GM12878 (cell line): ENCODE results near the gene TMUB2. TPM values are rescaled to one million over a fixed set of nuclear protein-coding genes. Genes with fewer than 3 reads are reported as not detected.

ENCODE experiments used
- ATAC-seq: fragments of 200-7000 bp; cut with Tn5 transposase; 3 replicates; pipeline ENCODE4 v1.9.1; 2020; ENCODE audit warnings: mild to moderate bottlenecking, moderate library complexity
- BruUV-seq: library from RNA; stranded (reverse); fragments of 400-500 nt; replicated peaks from 2 replicates; lab custom pipeline; 2021; lab: Mats Ljungman, UMichigan
- CTCF ChIA-PET: fragments of 300-600 bp; sonication (Branson Sonifier 250); formaldehyde crosslinking; extraction: SDS; loops from one replicate; lab custom pipeline; 2021; ENCODE audit warnings: inconsistent platforms; lab: Yijun Ruan, JAX
- POLR2A ChIA-PET: fragments of 350-600 bp; formaldehyde crosslinking; extraction: SDS; loops from one replicate; lab custom pipeline; 2021; ENCODE audit warnings: inconsistent platforms; lab: Charles Lee
- RAD21 ChIA-PET: fragments of 300-600 bp; sonication (Branson Sonifier 250); formaldehyde crosslinking; loops from one replicate; lab custom pipeline; 2023; ENCODE audit warnings: antibody characterized with exemption; ENCODE audit not compliant: unreplicated experiment; lab: Charles Lee
- SMC1A ChIA-PET: fragments of 300-600 bp; sonication (Branson Sonifier 250); formaldehyde crosslinking; loops from one replicate; lab custom pipeline; 2023; ENCODE audit not compliant: unreplicated experiment, uncharacterized antibody; lab: Charles Lee
- DNase-seq: peaks from one replicate; pipeline ENCODE4 v3.0.0-alpha.2; 2011; ENCODE audit warnings: low read depth, low spot score
- FAIRE-seq: peaks from 3 replicates; lab custom pipeline; 2011; peaks lifted over from hg19 to GRCh38; lab: Jason Lieb, UNC
- H2AFZ ChIP-seq: 2 replicates; pipeline ENCODE4 v1.6.0; 2011; ENCODE audit warnings: low read depth, low read length, control low read depth; ENCODE audit not compliant: control insufficient read depth
- H3K27ac ChIP-seq: 2 replicates; pipeline ENCODE4 v1.5.1; 2011; ENCODE audit warnings: control low read depth; ENCODE audit not compliant: control insufficient read depth, insufficient read depth
- H3K27me3 ChIP-seq, 2 experiments: replicated peaks in 1 of 2; 2 replicates each; pipeline versions ENCODE4 v1.6.0 to v1.6.1; 2011; ENCODE audit warnings: low read length in 1 of 2; ENCODE audit not compliant: control insufficient read depth in 2 of 2, insufficient read depth in 2 of 2
- H3K36me3 ChIP-seq, 2 experiments: 2 replicates each; pipeline ENCODE4 v1.5.1; 2011; ENCODE audit warnings: low read length in 1 of 2; ENCODE audit not compliant: control insufficient read depth in 2 of 2, insufficient read depth in 2 of 2
- H3K4me1 ChIP-seq: 2 replicates; pipeline ENCODE4 v1.6.1; 2011; ENCODE audit warnings: mild to moderate bottlenecking, low read length, moderate library complexity, mixed read lengths; ENCODE audit not compliant: control insufficient read depth, insufficient read depth
- H3K4me2 ChIP-seq: 2 replicates; pipeline ENCODE4 v1.6.0; 2011; ENCODE audit warnings: control low read depth; ENCODE audit not compliant: control insufficient read depth, insufficient read depth
- H3K4me3 ChIP-seq: fragments of 200-600 bp; sonication (generic); 2 replicates; pipeline ENCODE4 v1.5.1; 2016
- H3K79me2 ChIP-seq: 2 replicates; pipeline ENCODE4 v1.6.0; 2011; ENCODE audit warnings: low read length; ENCODE audit not compliant: control insufficient read depth, insufficient read depth
- H3K9ac ChIP-seq: 2 replicates; pipeline ENCODE4 v1.8.0; 2011; ENCODE audit warnings: low read length, control low read depth, mixed read lengths; ENCODE audit not compliant: control insufficient read depth, insufficient read depth
- H3K9me3 ChIP-seq: replicated peaks from 3 replicates; pipeline ENCODE4 v1.5.1; 2011; ENCODE audit warnings: mild to moderate bottlenecking, low read length; ENCODE audit not compliant: control insufficient read depth, insufficient read depth
- H4K20me1 ChIP-seq: 2 replicates; pipeline ENCODE4 v1.6.0; 2011; ENCODE audit not compliant: control insufficient read depth, insufficient read depth
- BCL11A ChIP-seq: IDR thresholded peaks from 2 replicates; pipeline ENCODE4 v1.6.1; 2011; ENCODE audit warnings: low read depth, low read length
- CBX3 ChIP-seq: fragments of 200-600 bp; sonication (generic); IDR thresholded peaks from 2 replicates; pipeline ENCODE4 v1.6.1; 2016; ENCODE audit warnings: low read depth, borderline replicate concordance
- HDAC6 ChIP-seq: fragments of 200-600 bp; sonication (generic); IDR thresholded peaks from one replicate; pipeline ENCODE4 v1.8.0; 2017; ENCODE audit warnings: antibody characterized with exemption; ENCODE audit not compliant: unreplicated experiment
- HDGF ChIP-seq: fragments of 450-650 bp; IDR thresholded peaks from 2 replicates; pipeline ENCODE4 v1.6.1; 2016; ENCODE audit warnings: antibody characterized with exemption
- NFIC ChIP-seq: IDR thresholded peaks from 2 replicates; pipeline ENCODE4 v1.6.1; 2012; ENCODE audit warnings: low read depth, mild to moderate bottlenecking, inconsistent platforms, low read length, moderate library complexity
- POLR2A ChIP-seq: IDR thresholded peaks from 2 replicates; pipeline ENCODE4 v1.6.1; 2011; ENCODE audit warnings: low read depth, mild to moderate bottlenecking, low read length
- POLR2AphosphoS5 ChIP-seq: IDR thresholded peaks from 2 replicates; pipeline ENCODE4 v1.6.1; 2011; ENCODE audit warnings: mild to moderate bottlenecking, low read length, inconsistent platforms
- SMAD5 ChIP-seq: IDR thresholded peaks from 2 replicates; pipeline ENCODE4 v1.6.1; 2016; ENCODE audit warnings: antibody characterized with exemption, low read depth
- WGBS: methylation state at CpG from one replicate; pipeline ENCODE4 v1.1.6; 2016; ENCODE audit warnings: low lambda C conversion rate; ENCODE audit not compliant: insufficient replicate concordance, insufficient coverage; ENCODE audit errors: missing lambda C conversion rate; 5-methylcytosine and 5-hydroxymethylcytosine counted together
- in situ Hi-C: fragments of 300-500 bp; cut with MboI; formaldehyde crosslinking; loops from 9 replicates; pipeline ENCODE4 v1.14.3; 2018; ENCODE audit warnings: mixed read lengths
- intact Hi-C: fragments of 100-400 bp; cut with micrococcal nuclease; formaldehyde crosslinking; loops from one replicate; pipeline ENCODE4 v1.14.2; 2022; ENCODE audit not compliant: unreplicated experiment
- polyA plus RNA-seq, 11 experiments: library from polyadenylated mRNA; depleted of rRNA in 4 of 11; unstranded in 6 of 11; stranded (reverse) in 5 of 11; fragments of >200 nt; fragmentation: Nextera tagmentation in 4 of 11; fragmentation: Illumina TruSeq in 1 of 11; extraction: Ambion mirVana in 4 of 11; extraction: Trizol in 1 of 11; gene quantifications; 1 replicate in 1 of 11; 2 replicates in 10 of 11; pipeline versions ENCODE4 v1.2.1 to v1.2.3, GENCODE V29; 2011 to 2016; ENCODE audit warnings: inconsistent platforms in 2 of 11, missing spikeins in 2 of 11, low read depth in 1 of 11
- total RNA-seq, 4 experiments: library from RNA; depleted of rRNA in 3 of 4; stranded (reverse); fragments of >200 nt in 3 of 4; fragmentation: Illumina TruSeq in 1 of 4; extraction: Trizol in 1 of 4; gene quantifications; 2 replicates each; pipeline versions ENCODE4 v1.2.1 to v1.2.3, GENCODE V29; 2013 to 2021
- TF ChIP-seq, protein P1 (sequence below): IDR thresholded peaks from 2 replicates; pipeline ENCODE4 v1.6.1; 2011; ENCODE audit warnings: borderline replicate concordance, low read depth, mild to moderate bottlenecking, moderate library complexity, low read length; ENCODE audit not compliant: insufficient read depth, poor library complexity, severe bottlenecking
- TF ChIP-seq, protein P2 (sequence below): fragments of 150-350 bp; IDR thresholded peaks from 2 replicates; pipeline ENCODE4 v1.6.1; 2016; ENCODE audit warnings: low read depth, low read length
- TF ChIP-seq, protein P3 (sequence below): fragments of 450-650 bp; IDR thresholded peaks from 2 replicates; pipeline ENCODE4 v1.6.1; 2016; ENCODE audit warnings: mild to moderate bottlenecking

The TMUB2 gene
- total and polyA plus RNA-seq, 10 of the 15 experiments (the other 5 are each of a cell fraction or from before 2014, with no cell fraction given) = 4.3 to 34.0 (median 20.0) TPM

DNA sequence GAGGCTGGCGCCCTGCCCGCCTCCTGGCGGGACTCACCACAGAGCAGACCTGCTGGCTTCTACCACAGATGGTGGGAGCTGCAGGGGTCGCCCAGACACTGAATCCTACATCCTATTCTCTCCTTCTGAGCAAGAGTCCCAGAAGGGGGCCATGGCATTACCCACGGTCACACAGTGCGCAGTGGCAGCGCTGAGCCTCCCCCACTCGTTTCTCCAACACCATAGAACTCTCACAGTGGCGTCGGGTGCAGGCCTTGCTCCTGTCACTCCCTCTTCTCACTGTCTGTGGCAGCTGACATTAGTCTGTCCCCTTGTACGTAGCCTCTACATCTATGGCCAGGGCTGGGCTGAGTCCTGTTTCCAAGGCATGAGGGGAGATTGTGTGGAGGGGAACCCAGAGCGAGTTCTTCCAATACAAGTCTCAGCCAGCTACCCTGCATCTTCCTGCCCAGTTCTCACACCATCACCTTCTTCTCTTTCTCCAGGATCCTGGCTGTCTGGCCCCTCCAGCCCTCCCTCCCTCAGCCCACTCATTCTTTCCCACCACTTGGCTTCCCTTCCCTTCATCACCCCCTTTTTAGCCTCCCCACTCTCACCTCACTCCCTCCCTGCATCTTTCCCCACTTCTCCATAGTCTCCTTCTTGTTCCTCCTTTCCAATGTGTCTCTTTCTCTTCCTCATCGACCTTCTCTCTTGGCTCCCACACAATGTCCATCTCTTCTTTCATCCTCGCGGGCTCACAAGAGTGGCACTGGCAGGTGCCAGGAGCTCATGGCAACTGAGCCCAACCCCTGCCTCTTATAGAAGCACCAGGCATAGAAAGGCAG is 26.8 kb downstream of the TMUB2 start:
- Histone ChIP-seq H2AFZ (no peak overlapping the region), H3K9ac (no peak overlapping the region), H3K4me1 (peaks cover 35% of the 10 kb centered on the region), H3K4me3 (no peak overlapping the region), H4K20me1 (peaks cover 2% of the 10 kb centered on the region; the same call in 1 of the 2 replicates), H3K27me3 (no peaks in the 10 kb centered on the region), H3K27ac (no peak overlapping the region), H3K4me2 (no peak overlapping the region), H3K9me3 (no peaks in the 10 kb centered on the region), H3K36me3 (peaks cover 37 to 51% of the 10 kb centered on the region in 2 experiments), H3K79me2 (peaks cover 40% of the 10 kb centered on the region)
- TF ChIP-seq POLR2AphosphoS5 (peak; percentile 60; the same call in 1 of the 2 replicates), CBX3 (no peak), BCL11A (no peak), NFIC (no peak), HDGF (peak; percentile 26; the same call in 1 of the 2 replicates), POLR2A (peak; percentile 69; the same call in 1 of the 2 replicates), SMAD5 (peak; percentile 12; the same call in 1 of the 2 replicates), HDAC6 (no peak)
- TF ChIP-seq, protein P1, sequence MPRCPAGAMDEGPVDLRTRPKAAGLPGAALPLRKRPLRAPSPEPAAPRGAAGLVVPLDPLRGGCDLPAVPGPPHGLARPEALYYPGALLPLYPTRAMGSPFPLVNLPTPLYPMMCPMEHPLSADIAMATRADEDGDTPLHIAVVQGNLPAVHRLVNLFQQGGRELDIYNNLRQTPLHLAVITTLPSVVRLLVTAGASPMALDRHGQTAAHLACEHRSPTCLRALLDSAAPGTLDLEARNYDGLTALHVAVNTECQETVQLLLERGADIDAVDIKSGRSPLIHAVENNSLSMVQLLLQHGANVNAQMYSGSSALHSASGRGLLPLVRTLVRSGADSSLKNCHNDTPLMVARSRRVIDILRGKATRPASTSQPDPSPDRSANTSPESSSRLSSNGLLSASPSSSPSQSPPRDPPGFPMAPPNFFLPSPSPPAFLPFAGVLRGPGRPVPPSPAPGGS = peak; percentile 32
- TF ChIP-seq, protein P2, sequence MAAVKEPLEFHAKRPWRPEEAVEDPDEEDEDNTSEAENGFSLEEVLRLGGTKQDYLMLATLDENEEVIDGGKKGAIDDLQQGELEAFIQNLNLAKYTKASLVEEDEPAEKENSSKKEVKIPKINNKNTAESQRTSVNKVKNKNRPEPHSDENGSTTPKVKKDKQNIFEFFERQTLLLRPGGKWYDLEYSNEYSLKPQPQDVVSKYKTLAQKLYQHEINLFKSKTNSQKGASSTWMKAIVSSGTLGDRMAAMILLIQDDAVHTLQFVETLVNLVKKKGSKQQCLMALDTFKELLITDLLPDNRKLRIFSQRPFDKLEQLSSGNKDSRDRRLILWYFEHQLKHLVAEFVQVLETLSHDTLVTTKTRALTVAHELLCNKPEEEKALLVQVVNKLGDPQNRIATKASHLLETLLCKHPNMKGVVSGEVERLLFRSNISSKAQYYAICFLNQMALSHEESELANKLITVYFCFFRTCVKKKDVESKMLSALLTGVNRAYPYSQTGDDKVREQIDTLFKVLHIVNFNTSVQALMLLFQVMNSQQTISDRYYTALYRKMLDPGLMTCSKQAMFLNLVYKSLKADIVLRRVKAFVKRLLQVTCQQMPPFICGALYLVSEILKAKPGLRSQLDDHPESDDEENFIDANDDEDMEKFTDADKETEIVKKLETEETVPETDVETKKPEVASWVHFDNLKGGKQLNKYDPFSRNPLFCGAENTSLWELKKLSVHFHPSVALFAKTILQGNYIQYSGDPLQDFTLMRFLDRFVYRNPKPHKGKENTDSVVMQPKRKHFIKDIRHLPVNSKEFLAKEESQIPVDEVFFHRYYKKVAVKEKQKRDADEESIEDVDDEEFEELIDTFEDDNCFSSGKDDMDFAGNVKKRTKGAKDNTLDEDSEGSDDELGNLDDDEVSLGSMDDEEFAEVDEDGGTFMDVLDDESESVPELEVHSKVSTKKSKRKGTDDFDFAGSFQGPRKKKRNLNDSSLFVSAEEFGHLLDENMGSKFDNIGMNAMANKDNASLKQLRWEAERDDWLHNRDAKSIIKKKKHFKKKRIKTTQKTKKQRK = no peak
- TF ChIP-seq, protein P3, sequence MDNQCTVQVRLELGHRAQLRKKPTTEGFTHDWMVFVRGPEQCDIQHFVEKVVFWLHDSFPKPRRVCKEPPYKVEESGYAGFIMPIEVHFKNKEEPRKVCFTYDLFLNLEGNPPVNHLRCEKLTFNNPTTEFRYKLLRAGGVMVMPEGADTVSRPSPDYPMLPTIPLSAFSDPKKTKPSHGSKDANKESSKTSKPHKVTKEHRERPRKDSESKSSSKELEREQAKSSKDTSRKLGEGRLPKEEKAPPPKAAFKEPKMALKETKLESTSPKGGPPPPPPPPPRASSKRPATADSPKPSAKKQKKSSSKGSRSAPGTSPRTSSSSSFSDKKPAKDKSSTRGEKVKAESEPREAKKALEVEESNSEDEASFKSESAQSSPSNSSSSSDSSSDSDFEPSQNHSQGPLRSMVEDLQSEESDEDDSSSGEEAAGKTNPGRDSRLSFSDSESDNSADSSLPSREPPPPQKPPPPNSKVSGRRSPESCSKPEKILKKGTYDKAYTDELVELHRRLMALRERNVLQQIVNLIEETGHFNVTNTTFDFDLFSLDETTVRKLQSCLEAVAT = no peak
- ATAC-seq (no peak), FAIRE-seq (no peak), DNase-seq (no peak)
- intact Hi-C loops (loop anchor here (10.0 kb wide), 1 partner anchor 291 kb away; the partner anchor contains the start of gene GPATCH8), in situ Hi-C loops (loop anchor here (25.0 kb wide), 1 partner anchor 299 kb away; the partner anchor contains the start of gene GPATCH8)
- ChIA-PET SMC1A (no interaction called here), RAD21 (no interaction called here), CTCF (interaction anchor here (0.6 to 2.2 kb wide), 3 partner anchors 9 to 131 kb away, joined by 3 to 7 read pairs (median 4); partner anchors contain the start of gene GRN), POLR2A (interaction anchor here (1.2 kb wide), 1 partner anchor 114 kb away, joined by 3 read pairs; no protein-coding TSS in a partner anchor)
- 93% methylated on average over 15 of the region's 15 CpGs for WGBS
- no TSS peak for BruUV-seq
